K562 treated with DMSO at 1 percent for 4 hours (cell line): ENCODE measurements around the gene CEP68. TPM values are rescaled to one million over a fixed set of nuclear protein-coding genes. Genes with fewer than 3 reads are reported as not detected.

Source experiments
- total RNA-seq: library from RNA; unstranded; fragments of 300-600 nt; gene quantifications from 2 replicates; pipeline ENCODE4 v1.2.3, GENCODE V29; 2022; ENCODE audit not compliant: insufficient read depth

The CEP68 gene
- total RNA-seq = 4.1 and 4.6 TPM in 2 replicates

GRCh38 chr2:65056215-65057053 is at the start of gene CEP68:
Gene CEP68, plus strand, starts transcription at chr2:65056416. Its CDS starts 13,029 bp downstream, at chr2:65069445.

GRCh38 chr2:65129826-65130663 is 73.8 kb downstream of the CEP68 start, which contains the start of gene RAB1A:
Gene RAB1A, minus strand, starts transcription at chr2:65130106. Its CDS starts 191 bp downstream, at chr2:65129915.

Other genes with a start within 250 kb of the CEP68 start
- gene SLC1A4, start 67.0 kb upstream of the CEP68 start, total RNA-seq = 32.9 and 38.3 TPM in 2 replicates
- 82.9 and 87.1 TPM in 2 replicates for gene RAB1A, start 73.7 kb downstream of the CEP68 start, total RNA-seq
- 161 and 183 TPM in 2 replicates for gene ACTR2, start 171.4 kb downstream of the CEP68 start, total RNA-seq